ENCODE measurements around the gene CLIP2. TPM values are rescaled to one million over a fixed set of nuclear protein-coding genes. Genes with fewer than 3 reads are reported as not detected.
"Not testable (repeated sequence)": the region's sequence is repeated elsewhere in the genome, so short reads cannot be mapped to it uniquely, and the experiment has no call there.

The CLIP2 gene
- polyA plus RNA-seq, 3 donors = 24.0 to 31.2 (median 29.8) TPM

DNA sequence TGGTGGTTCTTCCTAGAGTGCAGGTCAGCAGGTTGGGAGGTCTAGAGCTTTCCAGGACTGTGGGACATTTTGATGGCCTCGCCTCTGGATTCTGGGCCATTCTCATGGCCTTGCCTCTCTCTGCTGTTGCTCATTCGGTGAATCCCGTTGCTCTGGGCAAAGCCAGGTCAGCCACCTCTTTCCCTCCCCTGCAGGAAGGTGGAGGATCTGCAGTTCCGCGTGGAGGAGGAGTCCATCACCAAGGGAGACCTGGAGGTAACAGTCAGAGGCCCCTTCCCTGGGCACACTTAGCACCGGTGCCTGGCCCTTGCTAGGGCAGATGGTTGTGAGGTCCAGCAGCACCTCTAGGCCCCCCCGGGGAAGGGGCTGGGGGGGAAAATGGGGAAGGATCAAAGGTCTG lies 74.9 kb downstream of the CLIP2 start:
- no peak for DNase-seq

DNA sequence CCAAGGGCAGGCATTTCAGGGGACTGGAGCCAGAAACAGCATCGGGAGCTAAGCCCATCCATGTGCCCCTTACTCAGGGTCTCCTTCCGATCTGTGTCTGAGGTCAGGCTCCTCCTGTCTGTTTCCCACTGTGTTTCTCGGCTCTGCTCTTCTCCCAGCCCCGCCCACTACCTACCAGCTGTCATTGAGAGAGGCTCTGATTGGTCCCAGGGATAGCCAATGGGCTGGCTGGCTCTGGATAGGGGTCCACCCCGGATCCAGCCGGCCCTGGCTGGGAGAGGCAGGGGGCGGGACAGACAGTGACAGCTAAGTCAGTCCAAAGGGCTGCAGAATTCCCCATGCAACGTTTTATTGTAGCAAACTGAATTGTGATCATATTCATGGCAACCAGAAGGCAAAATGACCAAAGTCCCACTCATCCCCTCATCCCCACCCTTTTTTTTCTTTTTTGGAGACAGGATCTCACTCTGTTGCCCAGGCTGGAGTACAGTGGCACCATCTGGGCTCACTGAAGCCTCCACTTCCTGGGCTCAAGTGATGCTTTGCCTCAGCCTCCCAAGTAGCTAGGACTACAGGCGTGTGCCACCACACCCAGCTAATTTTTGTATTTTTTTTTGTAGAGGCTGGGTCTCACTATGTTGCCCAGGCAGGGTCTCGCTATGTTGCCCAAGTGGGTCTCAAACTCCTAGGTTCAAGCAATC lies 76.3 kb downstream of the CLIP2 start:
- peak; percentile 48 for DNase-seq

DNA sequence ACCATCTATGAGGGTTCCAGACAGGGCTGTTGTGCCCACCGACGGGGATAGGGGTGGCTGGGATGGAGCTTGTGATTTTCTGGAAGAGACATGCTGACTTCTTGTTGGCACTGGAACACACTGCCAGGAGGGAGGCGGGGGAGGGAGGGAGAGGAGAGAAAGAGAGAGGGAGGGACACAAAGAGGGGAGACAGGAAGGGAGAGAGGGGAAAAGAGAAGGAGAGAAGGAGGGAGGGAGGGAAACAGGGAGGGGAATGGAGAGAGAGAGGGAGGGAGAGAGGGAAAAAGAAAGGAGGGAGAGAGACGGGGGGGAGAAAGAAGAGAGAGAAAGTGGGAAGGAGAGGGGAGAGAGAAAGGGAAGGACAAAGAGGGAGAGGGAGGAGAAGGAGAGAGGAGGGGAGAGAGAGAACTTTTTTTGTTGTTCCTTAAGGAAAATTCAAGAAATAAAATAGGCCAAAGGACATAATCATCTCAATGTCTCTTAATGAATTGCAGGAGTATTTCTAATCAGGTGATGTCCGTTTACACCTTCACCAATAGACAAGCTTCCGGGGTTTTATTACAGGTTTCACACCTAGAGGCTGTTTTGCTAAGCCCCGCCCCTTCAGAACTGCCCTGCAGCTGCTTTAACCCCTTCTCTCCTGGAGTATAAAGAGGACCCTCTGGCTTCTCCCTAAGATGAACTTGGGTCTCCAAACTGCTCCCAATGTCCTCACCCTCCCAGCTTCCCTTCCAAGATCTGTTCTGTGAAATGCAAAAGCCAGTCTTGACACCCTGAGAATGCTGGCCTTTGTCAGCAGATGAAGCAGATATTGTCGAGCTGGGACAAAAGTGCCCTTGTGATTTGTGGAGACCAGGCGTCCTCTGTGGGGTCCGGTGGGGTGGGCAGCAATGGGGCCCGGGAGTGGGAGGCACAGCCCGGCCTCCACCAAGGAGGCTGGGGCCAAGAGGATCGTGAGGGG lies 82.5 kb downstream of the CLIP2 start:
- peak; percentile 40 for DNase-seq

DNA sequence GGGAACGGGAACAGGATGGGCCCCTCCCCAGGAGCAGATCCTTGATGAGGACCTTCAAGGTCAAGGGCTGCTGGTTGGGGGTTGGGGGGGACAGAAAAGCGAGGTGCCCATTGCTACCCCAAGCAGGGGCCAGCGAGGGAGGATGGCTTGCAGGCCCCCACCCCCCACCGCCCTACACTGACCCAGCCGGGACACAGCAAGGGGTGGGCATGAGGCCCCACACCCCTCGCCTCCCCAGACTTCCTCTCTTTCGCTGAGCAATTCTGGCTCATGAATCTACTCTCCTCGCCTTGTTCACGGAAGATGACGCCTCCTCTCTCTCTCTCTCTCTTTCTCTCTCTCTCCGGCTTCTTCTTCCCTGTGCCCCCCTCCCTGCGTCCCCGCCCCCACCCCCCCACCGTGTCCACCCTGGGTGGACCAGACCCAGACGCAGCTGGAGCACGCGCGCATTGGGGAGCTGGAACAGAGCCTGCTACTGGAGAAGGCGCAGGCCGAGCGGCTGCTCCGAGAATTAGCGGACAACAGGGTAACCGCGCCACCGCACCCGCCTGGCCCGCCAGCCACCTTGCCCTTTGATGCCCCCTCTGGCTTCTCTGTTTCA lies 83.4 kb downstream of the CLIP2 start:
- DNase-seq = no peak

DNA sequence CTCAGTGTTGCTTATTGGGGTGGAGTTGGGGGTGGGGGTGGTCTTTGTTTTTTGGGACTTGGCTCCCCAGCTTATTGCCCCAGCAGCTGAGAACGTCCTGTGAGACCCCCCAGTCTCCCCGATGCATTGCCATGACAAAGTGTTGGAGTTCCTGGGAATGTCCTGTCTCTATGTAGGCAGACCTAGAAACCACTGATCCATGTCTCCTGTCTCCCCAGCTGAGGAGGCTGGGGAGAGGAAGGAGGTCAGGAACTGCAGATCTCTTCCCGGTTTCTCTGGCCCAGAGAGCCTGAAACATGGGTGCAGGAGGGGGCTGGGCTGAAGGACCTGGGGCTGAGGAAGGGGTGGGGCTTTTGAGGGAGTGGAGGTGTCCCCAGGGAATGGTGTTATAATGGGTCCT lies 84.3 kb downstream of the CLIP2 start:
- no peak for DNase-seq

DNA sequence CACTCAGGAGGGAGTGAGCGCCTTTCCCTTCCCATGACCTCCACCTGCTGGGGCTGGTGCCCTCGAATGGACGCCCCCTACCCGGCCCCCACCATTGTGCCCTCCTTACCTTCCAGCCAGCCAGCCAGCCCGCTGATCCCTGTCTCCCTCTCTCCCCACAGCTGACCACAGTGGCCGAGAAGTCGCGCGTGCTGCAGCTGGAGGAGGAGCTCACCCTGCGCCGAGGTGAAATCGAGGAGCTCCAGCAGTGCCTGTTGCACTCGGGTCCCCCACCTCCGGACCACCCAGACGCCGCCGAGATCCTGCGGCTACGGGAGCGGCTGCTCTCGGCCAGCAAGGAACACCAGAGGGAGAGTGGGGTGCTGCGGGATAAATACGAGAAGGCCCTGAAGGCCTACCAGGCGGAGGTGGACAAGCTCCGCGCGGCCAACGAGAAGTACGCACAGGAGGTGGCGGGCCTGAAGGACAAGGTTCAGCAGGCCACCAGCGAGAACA lies 86.6 kb downstream of the CLIP2 start:
- DNase-seq = no peak

DNA sequence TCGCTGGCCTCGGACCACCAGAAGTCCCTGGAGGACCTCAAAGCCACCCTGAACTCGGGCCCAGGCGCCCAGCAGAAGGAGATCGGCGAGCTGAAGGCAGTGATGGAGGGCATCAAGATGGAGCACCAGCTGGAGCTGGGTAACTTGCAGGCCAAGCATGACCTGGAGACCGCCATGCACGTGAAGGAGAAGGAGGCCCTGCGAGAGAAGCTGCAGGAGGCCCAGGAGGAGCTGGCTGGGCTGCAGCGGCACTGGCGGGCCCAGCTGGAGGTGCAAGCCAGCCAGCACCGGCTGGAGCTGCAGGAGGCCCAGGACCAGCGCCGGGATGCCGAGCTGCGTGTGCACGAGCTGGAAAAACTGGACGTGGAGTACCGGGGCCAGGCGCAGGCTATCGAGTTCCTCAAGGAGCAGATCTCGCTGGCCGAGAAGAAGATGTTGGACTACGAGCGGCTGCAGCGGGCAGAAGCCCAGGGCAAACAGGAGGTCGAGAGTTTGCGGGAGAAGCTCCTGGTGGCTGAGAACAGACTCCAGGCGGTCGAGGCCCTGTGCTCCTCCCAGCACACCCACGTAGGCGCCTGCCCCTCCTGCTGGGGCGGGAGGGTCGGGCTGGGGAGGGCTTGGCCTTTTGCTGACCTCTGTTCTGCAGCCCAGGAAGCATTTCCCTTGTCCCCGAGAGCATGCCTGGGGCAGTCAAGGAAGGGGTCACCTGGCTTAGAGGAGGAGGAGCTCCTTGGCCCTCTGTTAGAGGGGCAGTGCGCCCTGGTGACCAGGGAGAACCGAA lies 87.2 kb downstream of the CLIP2 start:
- no peak for DNase-seq

DNA sequence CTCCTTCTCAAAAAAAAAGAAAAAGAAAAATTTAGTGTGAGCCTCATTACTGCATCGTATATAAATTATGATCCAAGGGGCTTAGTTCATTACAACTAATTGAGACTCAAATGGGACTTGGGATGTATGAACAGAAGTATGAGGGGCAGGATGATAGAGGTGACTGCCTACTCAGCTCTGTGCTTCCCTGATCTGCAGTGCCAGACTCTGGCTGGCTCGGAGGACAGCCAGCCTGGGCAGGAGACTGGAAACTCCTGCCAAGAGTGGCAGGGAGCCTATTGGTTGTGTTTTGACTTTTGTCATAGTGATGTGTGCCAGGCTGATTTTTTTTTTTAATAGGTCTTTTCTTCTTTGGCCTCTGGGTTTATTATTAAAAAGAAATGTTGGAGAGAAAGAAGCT lies 90.7 kb downstream of the CLIP2 start:
- DNase-seq = no peak

DNA sequence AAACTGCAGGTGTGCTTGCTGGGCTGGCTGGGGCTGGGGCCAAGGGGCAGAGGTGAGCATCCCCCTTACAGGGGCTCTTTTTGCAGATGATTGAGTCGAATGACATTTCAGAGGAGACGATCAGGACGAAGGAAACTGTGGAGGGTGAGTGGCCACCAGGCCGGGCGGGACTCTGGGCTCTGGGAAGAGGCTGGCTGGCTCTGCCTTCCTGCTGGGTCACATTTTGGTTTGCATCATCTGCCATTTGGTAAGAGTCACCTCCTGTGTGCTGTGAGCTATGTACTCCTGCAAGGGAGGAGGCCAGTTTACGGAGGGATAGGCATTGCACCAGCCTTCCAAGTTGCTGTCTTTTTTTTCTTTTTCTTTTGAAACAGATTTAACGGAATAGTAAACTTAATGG lies 91.5 kb downstream of the CLIP2 start:
- DNase-seq = no peak

DNA sequence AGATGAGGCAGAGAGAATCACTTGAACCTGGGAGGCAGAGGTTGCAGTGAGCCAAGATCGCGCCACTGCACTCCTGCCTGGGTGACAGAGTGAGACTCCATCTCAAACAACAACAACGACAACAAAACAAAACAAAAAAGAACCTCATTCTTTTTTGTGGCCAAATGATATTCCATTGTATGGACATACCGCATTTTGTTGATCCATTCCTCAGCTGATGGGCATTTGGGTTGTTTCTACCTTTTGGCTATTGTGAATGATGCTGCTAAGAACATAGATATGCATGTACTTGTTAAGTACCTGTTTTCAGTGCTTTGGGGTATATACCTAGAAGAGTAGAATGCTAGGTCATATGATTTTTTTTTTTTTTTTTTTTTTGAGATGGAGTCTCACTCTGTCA lies 94.9 kb downstream of the CLIP2 start:
- DNase-seq = not testable (repeated sequence)

DNA sequence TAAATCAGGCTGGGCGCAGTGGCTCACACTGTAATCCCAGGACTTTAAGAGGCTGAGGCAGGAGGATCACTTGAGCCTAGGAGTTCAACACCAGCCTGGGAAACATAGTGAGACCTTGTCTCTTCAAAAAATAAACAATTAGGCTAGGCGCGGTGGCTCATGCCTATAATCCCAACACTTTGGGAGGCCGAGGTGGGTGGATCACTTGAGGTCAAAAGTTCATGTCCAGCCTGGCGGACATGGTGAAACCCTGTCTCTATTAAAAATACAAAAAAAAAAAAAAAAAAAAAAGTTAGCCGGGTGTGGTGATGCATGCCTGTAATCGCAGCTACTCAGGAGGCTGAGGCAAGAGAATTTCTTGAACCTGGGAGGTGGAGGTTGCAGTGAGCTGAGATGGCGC lies 95.6 kb downstream of the CLIP2 start:
- DNase-seq = not testable (repeated sequence)

DNA sequence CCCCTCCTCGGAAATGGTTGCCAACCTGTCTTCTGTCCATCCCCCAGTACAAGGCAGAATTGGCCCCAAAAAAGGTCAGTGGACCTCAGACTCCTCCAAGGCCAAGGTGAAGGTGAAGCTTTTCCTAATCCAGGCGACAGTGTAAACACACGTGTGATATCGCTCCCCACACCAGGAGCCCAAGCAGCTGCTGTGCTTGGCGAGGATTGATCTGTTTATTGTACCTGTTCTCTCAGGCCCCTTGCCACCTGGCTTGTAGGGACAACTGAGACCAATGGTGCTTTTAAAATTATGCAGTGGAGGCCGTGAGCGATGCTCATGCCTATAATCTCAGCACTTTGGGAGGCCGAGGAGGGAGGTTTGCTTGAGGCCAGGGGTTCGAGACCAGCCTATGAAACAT lies 98.4 kb downstream of the CLIP2 start:
- no peak for DNase-seq

DNA sequence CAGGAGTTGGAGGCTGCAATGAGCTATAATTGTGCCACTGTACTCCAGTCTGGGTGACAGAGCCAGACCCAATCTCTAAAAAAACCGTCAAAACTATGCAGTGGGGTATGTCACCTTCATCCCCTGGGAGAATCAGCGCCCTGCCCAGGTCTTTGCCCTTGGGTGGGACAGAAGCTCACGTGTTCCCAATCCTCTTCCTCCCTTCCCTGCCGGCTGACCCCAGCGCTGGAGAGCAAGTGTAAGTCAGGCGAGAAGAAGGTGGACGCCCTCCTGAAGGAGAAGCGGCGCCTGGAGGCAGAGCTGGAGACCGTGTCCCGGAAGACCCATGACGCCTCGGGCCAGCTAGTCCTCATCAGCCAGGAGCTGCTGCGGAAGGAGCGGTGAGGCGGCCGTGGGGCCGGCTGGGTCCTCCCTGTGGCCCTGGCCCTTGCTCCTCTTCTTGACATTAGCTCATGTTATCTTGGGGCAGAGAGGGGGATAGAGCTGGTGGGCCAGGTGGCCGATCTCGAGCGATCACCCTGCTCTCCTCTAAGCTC lies 99.7 kb downstream of the CLIP2 start:
- DNase-seq = no peak

DNA sequence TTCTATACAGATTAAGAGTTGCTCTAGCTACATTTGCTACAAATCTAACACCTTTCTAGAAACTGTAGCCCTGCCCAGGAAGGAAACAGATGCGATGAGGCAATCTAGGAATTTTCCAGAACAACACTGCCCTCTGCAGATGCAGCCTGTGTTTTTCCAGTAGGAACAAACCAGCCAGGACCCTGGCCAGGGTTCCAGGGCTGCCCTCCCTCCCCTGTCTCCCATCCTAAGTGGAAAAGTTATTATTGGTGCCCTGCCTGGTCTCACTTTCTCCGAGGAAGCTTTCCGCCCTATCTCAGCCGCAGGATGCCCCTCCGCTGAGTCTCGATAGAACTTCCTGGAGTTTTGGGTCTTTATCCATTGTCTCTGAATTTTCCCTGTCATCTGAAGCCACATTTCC lies 104.5 kb downstream of the CLIP2 start:
- DNase-seq = not testable (repeated sequence)

DNA sequence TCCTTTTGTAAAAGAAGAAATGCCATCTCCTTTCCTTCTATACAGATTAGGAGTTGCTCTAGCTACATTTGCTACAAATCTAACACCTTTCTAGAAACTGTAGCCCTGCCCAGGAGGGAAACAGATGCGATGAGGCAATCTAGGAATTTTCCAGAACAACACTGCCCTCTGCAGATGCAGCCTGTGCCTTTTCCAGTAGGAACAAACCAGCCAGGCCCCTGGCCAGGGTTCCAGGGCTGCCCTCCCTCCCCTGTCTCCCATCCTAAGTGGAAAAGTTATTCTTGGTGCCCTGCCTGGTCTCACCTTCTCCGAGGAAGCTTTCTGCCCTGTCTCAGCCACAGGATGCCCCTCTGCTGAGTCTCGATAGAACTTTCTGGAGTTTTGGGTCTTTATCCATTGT lies 105.4 kb downstream of the CLIP2 start:
- DNase-seq = not testable (repeated sequence)

DNA sequence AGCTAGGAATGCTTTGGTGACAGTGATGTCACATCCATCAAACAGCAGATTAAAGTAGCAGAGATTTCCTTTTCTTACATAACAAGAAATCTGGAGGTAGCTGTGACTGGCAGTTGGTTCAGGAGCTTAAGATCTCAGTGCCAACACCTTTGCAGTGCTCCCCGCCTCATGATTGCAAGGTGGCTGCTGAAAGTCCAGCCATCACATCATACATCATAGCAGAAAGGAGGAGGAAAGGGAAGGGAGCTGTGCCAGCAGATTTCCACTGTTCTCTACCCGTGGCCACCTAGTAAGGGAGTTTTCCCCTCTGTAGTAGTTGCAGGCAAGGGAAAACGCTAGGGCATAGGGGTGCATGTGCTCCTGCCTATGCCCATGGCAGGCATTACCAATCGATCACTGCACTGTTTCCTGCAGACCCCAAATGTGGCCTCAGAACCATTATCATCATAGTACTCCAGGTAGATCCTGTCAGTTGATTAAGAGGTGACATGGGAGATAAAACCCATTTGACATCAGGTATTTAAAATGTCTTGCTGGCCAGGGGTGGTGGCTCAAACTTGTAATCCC lies 106.6 kb downstream of the CLIP2 start:
- DNase-seq = no peak

DNA sequence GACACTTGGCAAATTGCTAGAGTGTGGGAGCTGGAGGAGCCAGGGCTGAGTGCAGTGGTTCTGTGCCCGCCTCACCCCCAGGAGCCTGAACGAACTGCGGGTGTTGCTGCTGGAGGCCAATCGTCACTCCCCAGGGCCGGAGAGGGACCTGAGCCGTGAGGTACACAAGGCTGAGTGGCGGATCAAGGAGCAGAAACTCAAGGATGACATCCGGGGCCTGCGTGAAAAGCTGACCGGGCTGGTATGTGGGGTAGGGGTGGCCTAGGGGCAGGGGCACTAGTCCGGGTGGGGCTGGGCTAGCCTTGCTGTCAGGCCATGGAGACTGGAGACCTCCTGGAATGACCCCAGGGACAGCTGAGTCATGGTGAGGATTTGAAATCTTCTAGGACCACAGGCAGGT lies 107.8 kb downstream of the CLIP2 start:
- DNase-seq = no peak

DNA sequence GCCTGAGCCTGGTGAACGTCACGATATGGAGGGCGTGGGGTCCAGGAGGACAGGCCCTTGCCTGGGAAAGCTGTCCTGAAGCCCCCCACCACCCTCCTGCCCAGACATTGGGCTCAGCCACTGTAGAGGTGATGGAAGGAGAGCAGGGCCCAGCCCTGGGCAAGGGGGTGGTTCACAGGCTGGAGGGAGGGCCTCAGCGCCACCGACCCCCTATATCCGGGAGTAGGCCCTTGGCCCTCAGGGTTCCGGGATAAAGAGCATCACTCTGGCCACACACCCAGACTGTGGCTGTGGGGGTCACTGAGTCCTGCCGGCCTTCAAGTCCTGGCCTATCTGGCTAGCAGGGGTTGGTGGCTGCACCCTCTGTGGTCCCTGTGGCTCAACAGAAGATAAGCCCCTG lies 109.2 kb downstream of the CLIP2 start:
- no peak for DNase-seq

DNA sequence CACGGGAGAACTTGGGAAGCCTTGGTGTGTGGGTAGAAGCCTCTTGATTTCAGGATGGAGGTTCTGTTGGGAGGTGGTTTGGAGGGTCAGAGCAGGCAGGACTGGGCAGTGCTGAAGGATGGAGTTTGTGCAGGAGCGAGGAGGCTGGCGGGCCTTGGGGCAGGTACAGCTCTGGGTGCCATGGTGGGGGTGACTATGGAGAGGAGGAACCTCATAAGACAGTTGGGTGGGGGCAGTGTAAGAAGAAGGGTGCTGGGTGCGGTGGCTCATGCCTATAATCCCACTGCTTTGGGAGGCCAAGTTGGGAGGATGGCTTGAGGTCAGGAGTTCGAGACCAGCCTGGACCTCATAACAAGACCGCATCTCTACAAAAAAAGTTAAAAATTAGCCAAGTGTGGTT lies 109.8 kb downstream of the CLIP2 start:
- DNase-seq = no peak

DNA sequence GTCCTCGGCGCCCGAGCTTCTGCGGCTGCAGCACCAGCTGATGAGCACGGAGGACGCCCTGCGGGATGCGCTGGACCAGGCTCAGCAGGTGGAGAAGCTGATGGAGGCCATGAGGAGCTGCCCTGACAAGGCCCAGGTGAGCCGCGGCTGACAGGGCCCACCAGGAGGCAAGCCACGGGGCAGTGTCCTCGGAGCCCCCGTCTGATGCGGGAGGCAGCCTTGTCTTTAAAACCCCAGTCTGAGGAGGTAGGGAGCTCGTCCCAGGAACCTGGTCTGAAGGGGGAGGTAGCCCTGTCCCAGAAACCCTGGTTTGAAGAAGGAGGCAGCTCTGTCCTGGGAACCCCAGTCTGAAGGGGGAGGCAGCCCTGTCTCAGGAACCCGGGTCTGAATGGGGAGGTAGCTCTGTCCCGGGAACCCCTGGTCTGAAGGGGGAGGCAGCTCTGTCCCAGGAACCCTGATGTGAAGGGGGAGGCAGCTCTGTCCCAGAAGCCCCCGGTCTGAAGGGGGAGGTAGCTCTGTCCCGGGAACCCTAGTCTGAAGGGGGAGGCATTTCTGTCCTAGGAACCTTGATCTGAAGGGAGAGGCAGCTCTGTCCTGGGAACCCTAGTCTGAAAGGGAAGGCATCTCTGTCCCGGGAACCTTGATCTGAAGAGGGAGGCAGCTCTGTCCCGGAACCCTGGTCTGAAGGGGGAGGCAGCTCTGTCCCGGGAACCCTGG lies 111.4 kb downstream of the CLIP2 start:
- no peak for DNase-seq
